CD4-positive, alpha-beta T cell treated with Interleukin-15 for 4 hours (primary cell): ENCODE data around the gene RIBC2.
"Not testable (repeated sequence)": the region's sequence is repeated elsewhere in the genome, so short reads cannot be mapped to it uniquely, and the experiment has no call there.

Experiments
- DNase-seq: peaks from one replicate; pipeline ENCODE4 v3.0.0-alpha.2; 2020; ENCODE audit warnings: low spot score

Gene RIBC2

DNA sequence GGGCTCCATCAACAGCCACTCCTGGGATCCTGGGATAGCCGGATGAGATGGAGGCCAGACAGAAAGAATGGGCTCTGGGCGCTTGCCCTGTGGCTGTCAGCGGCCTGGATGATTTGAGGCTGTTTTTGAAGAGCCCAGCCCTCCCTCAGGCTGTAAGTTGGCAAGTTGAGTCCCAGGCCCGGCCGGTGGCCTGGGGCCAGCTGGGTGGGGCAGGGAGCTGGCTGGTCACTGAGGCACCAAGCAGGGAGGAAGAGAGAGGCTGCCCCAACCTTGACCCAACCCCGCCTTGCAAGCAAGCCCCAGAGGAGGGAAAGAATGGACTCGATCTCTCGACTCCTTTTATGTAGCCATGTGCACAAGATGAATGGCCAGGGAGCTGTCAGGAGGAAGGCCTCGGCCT, 34.9 kb downstream of the RIBC2 start:
- no peak for DNase-seq

DNA sequence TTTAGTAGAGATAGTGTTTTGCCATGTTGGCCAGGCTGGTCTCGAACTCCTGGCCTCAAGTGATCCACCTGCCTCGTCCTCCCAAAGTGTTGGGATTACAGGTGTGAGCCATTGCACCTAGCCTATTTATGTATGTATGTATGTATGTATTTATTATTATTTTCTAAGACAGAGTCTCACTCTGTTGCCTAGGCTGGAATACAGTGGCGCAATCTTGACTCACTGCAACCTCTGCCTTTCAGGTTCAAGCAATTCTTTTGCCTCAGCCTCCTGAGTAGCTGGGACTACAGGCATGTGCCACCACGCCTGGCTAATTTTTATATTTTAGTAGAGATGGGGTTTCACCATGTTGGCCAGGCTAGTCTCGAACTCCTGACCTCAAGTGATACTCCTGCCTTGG, 35.9 kb downstream of the RIBC2 start:
- DNase-seq = not testable (repeated sequence)

DNA sequence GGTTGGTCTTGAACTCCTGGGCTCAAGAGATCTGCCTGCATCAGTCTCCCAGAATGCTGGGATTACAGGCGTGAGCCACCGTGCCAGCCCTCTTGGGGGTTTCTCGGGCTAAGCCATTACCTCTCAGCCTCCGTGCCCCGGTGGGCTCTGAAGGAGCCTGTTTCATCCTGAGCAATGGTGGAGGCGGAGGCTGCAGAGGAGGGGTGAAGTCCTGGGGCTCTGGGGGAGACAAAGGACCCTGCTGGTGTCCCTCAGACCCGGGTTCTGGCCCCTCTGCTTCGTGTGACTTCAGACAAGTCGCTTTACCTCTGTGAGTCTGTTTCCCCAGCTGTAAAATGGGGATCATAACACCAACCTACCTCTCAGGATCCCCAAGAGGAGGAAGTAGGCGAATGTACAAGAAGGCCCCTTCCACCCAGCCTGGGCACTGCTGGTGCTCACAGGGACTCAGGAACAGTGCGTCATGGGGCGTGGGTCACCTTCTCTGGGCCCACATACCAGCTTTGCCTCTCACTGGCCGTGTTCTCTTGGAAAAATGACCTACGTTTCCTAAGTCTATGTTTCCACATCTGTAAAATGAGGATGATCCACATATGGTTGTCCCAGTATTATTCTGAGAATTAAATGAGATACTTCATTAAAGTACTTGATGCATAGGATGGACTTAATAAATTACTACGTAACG, 36.8 kb downstream of the RIBC2 start:
- no peak for DNase-seq

DNA sequence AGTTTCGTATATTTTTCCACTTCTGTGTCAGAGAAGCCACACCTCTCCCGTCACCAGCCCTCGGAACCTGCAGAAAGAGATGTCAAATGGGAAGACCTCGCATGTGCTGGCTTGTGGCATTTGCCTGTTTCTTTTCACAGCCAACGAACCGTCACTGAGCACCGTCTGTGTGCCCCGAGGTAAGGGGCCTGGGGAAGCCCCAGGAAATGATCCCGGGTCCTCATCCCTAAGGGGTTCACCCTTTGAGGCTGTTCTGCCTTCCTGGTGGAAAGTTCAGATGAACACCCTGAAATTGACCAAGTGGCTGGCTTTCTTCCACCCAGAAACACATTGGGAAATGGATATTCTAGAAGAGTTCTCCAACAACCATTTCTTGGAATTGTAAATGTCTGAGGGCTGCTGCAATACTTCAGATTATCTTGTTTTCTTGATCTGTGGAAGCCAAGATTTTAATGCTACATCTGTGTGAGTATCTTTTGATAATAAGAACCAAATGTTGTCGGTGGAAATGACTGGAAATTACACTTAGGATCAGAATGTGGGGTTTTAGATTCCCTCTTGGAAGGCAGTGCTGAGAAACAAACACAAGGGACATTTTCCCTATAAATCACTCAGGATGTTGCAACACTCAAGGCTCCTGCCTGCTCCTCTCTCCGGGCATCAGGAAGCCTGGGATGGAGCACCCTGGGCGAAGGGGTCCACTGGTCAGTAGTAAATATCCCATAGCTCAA, 37.6 kb downstream of the RIBC2 start:
- DNase-seq = no peak

DNA sequence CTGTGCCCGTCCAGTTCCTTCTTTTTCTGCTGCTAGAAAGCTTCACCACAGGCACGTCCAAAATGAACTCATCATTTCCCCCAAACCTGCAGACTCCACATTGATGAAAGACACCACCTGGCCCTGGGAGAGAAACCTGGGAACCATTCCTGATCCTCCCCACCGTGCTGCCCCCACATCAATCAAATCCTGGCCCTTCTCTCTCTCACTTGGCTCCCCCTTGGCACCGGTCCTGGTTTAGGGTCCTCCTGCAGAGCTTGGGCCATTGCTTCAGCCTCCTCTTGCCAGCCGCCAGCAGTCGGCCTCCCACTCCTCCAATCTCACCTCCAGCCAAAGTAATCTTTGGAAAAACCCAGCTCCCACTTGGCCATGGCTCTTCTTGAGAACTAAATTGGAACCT, 38.5 kb downstream of the RIBC2 start:
- no peak for DNase-seq

DNA sequence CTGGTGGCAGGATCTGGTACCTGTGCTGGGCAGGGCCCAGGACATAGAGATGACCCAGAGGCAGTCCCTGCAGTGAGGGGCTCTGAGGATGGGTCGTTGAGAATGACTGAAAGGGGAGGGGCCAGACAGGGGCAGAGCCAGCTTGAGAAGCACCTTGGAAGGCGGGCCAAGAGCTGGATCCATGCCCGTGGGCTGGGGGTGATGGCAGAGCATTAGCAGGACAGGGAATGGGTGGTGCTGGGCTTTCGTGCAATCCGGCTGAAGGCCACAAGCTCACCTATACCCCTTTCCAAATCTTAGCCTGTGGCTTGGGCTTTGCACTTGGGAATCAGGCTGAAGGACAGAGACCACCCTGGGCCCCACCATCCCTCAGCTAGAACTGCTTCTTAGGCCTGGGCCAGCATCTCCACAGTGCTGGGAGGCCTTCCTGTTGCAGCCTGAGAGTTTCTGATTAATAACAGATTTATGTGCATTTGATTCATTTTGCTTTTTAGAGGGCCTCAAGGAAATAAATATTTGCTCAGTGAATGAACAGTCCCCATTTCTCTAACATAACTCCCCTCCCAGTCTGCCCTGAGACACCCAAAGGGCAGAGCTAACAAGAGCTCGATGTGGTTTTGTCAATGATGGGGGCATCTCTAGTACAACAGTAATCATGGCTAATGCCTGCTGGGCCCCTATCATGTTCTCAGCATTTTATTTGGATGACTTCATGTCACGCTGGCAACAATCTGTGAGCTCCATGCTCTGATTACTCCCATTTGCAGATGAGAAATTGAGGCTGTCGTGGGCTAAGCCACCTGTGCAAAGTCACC, 39.3 kb downstream of the RIBC2 start:
- no peak for DNase-seq

DNA sequence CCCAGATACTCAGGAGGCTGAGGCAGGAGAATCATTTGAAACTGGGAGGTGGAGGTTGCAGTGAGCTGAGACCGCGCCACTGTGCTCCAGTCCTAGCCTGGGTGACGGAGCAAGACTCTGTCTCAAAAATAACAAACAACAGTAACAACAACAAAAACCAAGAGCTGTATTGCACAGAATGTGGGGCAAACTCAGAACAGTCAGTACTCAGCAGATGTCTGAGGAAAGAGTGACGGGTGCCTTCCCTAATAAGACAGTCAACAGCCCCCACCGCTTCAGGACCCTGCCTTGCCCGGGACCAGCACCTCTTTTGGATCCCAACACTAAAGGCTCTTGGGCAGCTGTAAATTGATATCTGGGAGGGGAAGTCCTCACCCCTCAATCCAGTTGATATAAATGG, 40.3 kb downstream of the RIBC2 start:
- DNase-seq = no peak

DNA sequence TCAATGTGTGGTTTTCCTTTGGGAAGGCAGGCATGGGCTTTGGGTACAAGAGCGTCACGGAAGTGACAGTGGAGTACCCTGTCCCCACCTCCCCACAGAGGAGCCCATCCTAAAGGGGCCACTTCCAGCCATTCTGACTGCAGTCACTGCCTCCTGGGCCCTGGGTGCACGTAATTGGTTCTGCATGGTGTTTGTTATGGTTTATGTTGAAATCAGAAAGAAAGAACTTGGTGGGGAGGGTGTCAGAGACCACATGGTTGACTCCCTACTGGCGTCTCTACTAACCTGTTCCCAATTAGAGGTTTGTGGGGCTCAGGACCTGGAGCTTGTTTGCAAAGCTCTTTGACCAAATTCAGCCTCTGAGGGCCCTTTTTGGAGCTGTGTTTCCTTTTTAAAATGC, 40.8 kb downstream of the RIBC2 start:
- DNase-seq = no peak

DNA sequence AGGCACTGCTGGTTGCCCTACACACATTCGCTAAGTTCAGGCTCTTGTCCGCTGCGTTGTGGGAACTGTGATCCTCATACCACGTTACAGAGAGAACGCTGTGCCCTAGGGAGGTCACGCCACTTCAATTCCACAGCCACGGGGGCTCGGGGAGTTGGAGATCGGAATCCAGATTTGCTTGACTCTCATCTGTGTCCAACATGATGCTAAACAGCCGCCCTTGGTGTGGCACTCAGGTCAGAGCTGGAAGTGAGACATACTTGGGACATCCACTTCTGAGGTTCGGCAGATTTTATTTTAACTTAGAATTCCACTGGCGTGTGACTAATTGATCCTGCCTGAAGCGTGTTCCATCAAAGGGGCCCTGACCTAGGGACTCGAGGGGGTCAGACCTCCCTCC, 41.7 kb downstream of the RIBC2 start:
- no peak for DNase-seq

DNA sequence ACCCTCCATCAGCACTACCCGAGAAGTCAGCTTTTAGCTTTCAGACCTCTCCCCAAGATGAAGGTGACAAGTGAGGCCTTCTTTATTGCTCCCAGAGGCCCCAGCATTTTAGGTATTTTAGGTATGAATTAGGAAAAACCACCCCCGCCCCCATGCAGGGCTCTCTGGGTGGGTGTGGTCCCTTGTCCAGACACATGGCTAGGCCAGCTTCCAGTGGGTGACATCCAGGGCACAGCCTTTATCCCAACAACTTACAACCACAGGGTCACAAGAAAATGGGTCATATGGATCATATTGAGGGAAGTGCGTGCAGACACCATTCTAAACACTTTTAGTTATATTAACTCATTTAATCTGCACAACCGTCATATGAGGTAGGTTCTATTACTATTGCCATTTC, 42.1 kb downstream of the RIBC2 start:
- DNase-seq = no peak

DNA sequence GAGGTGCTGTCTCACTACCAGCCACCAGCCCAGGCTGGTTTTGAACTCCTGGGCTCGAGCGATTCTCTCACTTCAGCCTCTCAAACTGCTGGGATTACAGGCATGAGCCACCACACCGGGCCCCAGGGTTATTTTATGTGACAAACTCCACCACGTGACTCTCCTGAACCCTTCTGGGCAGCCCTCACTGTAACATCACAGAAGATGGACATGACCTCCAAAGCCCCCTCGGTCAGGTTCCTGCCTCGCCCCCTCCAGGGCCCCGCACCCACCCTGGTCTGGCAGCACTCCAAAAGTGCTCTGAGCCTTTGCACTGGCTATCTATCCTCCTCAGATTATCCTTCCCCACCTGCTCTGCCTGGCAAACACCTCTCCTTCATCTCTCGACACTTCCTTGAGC, 43.3 kb downstream of the RIBC2 start:
- no peak for DNase-seq

DNA sequence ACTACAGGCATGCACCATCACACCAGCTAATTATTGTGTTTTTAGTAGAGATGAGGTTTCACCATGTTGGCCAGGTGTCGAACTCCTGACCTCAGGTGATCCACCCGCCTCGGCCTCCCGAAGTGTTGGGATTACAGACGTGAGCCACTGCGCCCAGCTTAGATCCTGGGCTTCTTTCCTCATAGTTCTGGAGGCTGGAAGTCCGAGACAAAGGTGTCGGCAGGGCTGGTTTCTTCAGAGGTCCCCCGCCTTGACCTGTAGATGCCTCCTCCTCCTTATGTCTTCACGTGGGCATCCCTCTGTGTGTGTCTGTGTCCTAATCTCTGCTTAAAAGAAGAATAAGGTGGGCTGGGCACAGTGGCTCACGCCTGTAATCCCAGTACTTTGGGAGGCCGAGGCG, 45.0 kb downstream of the RIBC2 start:
- DNase-seq = no peak

DNA sequence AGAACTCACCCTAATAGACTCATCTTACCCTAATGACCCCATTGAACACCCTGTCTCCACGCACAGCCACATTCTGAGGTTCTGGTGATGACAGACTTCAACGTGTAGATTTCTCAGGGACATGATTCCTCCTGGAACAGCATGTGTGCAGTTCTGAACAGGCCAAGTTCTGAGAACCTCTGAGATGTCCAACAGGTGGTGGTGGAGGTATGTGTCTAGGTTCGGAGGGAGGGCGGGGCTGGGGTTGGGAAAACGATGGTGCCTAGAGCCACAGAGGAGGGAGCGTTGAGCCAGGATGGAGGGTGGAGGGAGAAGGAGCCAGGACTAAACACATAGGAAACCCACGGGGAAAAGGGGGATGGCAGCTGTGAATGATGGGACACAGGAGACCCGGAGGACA, 45.7 kb downstream of the RIBC2 start:
- no peak for DNase-seq

DNA sequence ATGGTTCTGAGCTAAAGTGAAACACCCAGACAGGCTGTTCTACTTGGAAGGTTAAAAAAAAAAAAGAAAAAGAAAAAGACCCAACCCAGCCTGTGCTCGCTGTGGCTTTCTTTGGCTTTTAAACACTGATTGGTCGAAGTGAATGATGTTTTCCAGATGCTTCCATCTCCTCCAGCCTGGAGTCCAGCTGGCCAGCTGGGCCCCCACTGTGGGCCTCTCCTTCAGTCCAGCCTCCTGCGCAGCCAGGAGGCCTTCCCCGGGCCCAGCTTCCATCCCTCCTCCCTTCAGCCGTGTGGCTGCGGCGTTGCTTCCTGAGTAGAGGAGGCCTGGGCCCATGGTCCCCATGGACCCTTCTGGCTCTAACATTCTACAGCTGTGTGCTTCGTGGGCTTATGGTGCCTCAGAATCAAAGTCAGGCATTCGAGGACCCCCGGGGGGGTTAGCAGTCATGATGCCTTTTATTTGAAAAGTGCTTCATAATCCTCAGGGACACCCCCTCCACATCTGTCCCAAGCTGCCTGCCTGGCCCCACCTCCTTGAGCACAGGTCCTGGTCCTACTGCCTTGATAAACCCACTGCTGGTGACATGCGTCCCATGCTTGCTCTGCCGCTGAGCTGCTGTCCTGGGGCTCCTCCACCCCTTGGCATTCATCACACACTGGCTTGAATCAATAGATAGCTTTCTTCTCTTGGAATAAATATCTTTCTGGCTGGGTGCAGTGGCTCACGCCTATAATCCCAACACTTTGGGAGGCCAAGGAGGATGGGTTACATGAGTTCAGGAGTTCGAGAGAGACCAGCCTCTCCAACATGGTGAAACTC, 47.0 kb downstream of the RIBC2 start:
- DNase-seq = no peak

DNA sequence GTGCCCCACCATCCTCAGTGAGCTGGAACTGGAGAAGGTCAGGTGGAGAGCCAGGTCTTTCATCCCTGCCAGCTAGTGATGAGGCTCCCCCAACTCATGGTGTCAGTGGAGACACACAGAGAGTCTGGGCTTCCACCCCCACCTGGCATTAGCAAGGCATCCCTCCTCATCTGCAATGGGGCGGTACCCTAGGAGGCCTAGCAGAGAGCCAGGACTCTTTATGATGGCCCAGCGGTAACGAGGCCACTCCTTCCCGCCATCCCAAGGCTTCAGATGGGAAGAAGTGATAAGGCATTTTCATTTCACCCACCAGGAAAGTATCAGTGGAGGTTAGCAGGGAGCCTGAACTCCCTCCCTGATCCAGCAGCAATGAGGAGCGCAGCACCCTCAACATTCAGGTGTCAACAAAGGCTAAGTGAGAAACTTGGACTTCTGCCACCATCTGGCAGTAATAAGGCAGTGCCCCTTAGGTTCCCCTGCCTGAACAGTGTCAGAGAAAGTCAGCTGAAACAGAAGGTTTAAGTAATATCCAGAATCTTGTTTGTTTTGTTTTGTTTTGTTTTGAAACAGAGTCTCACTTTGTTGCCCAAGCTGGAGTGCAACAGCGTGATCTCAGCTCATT, 48.7 kb downstream of the RIBC2 start:
- DNase-seq = no peak

DNA sequence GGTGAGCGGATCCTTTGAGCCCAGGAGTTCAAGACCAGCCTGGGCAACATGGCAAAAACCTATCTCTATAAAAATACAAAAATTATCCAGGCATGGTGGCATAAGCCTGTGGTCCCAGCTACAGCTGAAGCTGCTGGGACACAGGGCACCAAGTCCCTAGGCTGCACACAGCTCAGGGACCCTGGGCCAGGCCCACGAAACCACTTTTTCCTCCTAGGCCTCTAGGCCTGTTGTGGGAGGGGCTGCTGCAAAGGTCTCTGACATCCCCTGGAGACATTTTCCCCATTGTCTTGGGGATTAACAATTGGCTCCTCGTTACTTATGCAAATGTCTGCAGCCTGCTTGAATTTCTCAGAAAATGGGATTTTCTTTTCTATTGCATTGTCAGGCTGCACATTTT, 50.2 kb downstream of the RIBC2 start:
- DNase-seq = not testable (repeated sequence)

DNA sequence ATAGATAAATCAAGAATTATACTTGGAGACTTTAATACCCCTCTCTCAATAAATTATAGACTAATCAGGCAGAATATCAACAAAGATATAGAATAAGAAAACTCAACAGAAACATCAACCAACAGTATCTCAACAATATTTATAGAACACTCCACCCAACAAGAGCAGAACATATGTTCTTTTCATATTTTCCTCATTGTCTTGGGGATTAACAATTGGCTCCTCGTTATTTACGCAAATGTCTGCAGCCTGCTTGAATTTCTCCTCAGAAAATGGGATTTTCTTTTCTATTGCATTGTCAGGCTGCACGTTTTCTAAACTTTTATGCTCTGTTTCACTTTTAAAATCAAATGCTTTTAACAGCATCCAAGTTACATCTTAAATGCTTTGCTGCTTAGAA, 52.1 kb downstream of the RIBC2 start:
- DNase-seq = no peak

DNA sequence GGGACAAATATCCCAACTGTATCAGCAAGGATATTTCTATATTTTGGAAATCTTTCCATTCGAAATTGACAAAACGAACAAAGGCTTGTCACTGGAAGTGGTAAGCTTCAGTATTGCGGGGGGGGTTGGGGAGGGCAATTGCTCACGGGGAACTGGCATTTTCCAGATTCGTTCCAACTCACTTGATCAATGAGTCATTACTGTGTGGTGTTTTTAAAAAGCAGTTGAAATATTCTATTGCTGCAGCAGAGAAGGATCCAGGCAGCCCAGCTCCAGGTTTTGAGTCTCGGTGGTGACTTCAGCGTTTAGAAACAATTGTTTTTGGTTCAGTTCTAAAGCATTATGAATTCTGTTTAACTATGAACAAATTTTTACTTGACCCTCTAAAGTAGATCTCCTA, 55.4 kb downstream of the RIBC2 start:
- DNase-seq = no peak

DNA sequence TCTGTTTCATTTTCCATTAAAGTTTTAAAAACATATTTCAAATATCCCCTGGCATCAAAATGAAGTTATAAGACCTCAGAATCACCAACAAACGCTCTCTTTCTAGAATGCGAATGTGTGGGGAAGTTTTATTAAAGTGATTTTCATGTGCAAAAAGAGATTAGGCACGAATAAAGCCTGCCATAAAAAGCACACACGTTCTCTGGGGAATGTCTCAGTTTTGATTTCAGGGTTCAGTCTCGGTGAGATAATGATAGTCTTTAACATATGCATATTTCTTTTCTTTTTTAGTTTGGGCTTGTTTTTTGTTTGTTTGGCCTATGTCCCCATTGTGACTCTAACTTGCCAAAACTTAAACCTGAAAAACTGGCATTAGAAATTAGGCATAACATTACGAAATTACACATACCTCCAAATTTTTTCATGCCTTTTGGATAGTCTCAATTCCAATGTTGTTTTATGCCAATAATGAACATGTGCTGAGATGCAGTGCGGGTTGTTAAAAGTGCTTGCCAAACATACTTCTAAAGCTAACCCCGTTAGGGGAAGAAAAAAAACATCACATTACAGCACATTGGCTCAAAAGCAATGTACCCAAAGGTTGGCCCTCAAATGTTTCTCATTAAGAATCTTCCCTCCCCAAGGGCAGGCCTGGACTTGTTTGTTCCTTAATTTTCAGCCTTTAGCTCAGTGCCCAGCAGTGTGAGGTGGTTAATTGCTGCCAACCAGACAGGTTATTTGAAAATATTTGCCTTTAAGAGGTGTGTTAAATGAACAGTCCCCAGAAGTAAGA, 56.0 kb downstream of the RIBC2 start:
- DNase-seq = no peak

DNA sequence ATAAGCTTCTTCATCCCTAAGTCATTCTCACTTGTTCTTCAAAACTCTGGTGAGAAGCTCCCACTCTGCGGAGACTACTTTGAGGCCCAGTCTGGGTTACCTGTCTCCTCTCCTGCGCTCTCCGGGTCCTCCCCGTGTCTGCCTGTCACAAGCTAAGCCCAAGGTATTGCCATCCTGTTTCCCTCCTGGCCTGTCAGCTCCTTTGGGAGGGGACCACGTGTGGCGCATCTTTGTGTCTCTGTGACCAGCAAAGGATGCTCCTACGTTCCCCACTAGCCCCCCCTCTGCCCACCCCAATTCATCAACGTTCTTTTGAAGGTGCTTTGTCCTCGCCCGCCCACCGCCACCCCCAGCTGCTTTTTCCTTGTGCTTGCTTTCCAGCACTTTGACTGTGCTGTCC, 57.4 kb downstream of the RIBC2 start:
- DNase-seq = no peak

DNA sequence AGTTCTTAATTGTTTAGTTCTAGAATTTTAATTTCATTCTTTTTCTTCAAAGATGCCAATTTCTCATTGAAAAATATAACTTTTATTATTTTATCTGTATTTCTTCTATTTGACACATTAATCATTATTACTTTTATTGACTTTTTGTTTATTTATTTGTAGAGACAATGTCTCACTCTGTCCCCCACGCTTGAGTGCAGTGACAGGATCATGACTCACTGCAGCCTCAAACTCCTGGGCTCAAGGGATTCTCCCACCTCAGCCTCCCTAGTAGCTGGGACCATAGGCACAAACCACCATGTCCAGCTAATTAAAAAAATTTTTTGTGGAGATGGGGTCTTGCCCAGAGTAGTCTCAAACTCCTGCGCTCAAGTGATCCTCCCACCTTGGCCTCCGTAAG, 58.9 kb downstream of the RIBC2 start:
- DNase-seq = no peak
